K562 (cell line): ENCODE results near the gene DACT1. TPM values are rescaled to one million over a fixed set of nuclear protein-coding genes. Genes with fewer than 3 reads are reported as not detected.
A peak's percentile ranks its signal among the peaks of the same experiment; 100 is the strongest.
"Not testable (repeated sequence)": the region's sequence is repeated elsewhere in the genome, so short reads cannot be mapped to it uniquely, and the experiment has no call there.

Experiments
- ATAC-seq: fragments of 200-7000 bp; cut with Tn5 transposase; 3 replicates; pipeline ENCODE4 v1.9.1; 2020; ENCODE audit warnings: moderate library complexity
- BruUV-seq: library from RNA; stranded (reverse); fragments of 400-500 nt; replicated peaks from 2 replicates; lab custom pipeline; 2021; lab: Mats Ljungman, UMichigan
- CTCF ChIA-PET: fragments of 300-600 bp; formaldehyde crosslinking; extraction: SDS; loops from one replicate; lab custom pipeline; 2021; ENCODE audit warnings: low intra/inter-chr PET ratio; lab: Yijun Ruan, JAX
- POLR2A ChIA-PET: fragments of 300-600, 350-650 bp; sonication (Branson Sonifier 250); formaldehyde crosslinking; extraction: SDS; loops from one replicate; lab custom pipeline; 2021; ENCODE audit warnings: antibody characterized with exemption, inconsistent platforms; lab: Yijun Ruan, JAX
- DNase-seq, 4 experiments: peaks; one replicate each; pipeline versions ENCODE4 v3.0.0 to v3.0.0-alpha.2; 2011 to 2018; ENCODE audit warnings: low spot score in 3 of 4, mixed read lengths in 3 of 4; ENCODE audit errors: extremely low read depth in 1 of 4
- FAIRE-seq: peaks from 2 replicates; lab custom pipeline; 2011; peaks lifted over from hg19 to GRCh38; lab: Jason Lieb, UNC
- H2AFZ ChIP-seq: 2 replicates; pipeline ENCODE4 v1.6.0; 2011; ENCODE audit warnings: low read depth, low read length, control low read depth, inconsistent platforms
- H3K27ac ChIP-seq: fragments of 200-600 bp; 3 replicates; pipeline ENCODE4 v1.8.0; 2011; ENCODE audit warnings: low read depth, mild to moderate bottlenecking, control low read depth, inconsistent platforms, low read length, moderate library complexity, mixed read lengths; ENCODE audit errors: extremely low read depth
- H3K27me3 ChIP-seq, 2 experiments: fragments of 300-600 bp in 1 of 2; 2 replicates in 1 of 2; 3 replicates in 1 of 2; pipeline versions ENCODE4 v1.6.0 to v1.8.0; 2011; ENCODE audit warnings: inconsistent platforms in 2 of 2, low read length in 2 of 2, mild to moderate bottlenecking in 1 of 2, mixed read lengths in 1 of 2, moderate library complexity in 1 of 2; ENCODE audit not compliant: control insufficient read depth in 2 of 2, insufficient read depth in 2 of 2
- H3K36me3 ChIP-seq: fragments of 300-600 bp; 3 replicates; pipeline ENCODE4 v1.8.0; 2011; ENCODE audit warnings: mild to moderate bottlenecking, low read length, inconsistent platforms; ENCODE audit not compliant: control insufficient read depth, insufficient read depth
- H3K4me1 ChIP-seq, 2 experiments: fragments of 200-600 bp in 1 of 2; replicated peaks in 1 of 2; 2 replicates in 1 of 2; 3 replicates in 1 of 2; pipeline versions ENCODE4 v1.5.1 to v1.8.0; 2011; ENCODE audit warnings: inconsistent platforms in 2 of 2, low read length in 2 of 2, mild to moderate bottlenecking in 1 of 2, mixed read lengths in 1 of 2, moderate library complexity in 1 of 2; ENCODE audit not compliant: control insufficient read depth in 2 of 2, insufficient read depth in 2 of 2
- H3K4me2 ChIP-seq: 2 replicates; pipeline ENCODE4 v1.6.1; 2011; ENCODE audit warnings: low read length, control low read depth, inconsistent platforms, mixed read lengths; ENCODE audit not compliant: insufficient read depth
- H3K4me3 ChIP-seq: fragments of 200-600 bp; sonication (generic), shearing (Covaris generic); 2 replicates; pipeline ENCODE4 v1.5.1; 2016; ENCODE audit warnings: control low read depth, inconsistent platforms
- H3K79me2 ChIP-seq: fragments of 200-600 bp; 3 replicates; pipeline ENCODE4 v1.8.0; 2011; ENCODE audit warnings: low read length, inconsistent platforms; ENCODE audit not compliant: control insufficient read depth, insufficient read depth
- H3K9ac ChIP-seq, 2 experiments: 2 replicates each; pipeline versions ENCODE4 v1.6.0 to v1.6.1; 2011; ENCODE audit warnings: low read depth in 2 of 2, low read length in 2 of 2, control low read depth in 1 of 2, inconsistent platforms in 1 of 2, mild to moderate bottlenecking in 1 of 2, mixed read lengths in 1 of 2; ENCODE audit not compliant: insufficient read depth in 1 of 2
- H3K9me1 ChIP-seq: one replicate; pipeline ENCODE4 v1.6.0; 2011; ENCODE audit warnings: inconsistent platforms, mild to moderate bottlenecking, low read length, moderate library complexity; ENCODE audit not compliant: control insufficient read depth, insufficient read depth
- H3K9me3 ChIP-seq: replicated peaks from 2 replicates; pipeline ENCODE4 v1.5.1; 2011; ENCODE audit warnings: low read depth, low read length, inconsistent platforms; ENCODE audit not compliant: control insufficient read depth, insufficient read depth
- H4K20me1 ChIP-seq: replicated peaks from 2 replicates; pipeline ENCODE4 v1.6.1; 2011; ENCODE audit warnings: low read length, inconsistent platforms, mixed read lengths; ENCODE audit not compliant: control insufficient read depth, insufficient read depth
- CUX1 ChIP-seq: fragments of 200-800 bp; sonication (Bioruptor generic); IDR thresholded peaks from 2 replicates; pipeline ENCODE4 v1.6.1; 2016; ENCODE audit warnings: missing genetic modification characterization, missing compliant biosample characterization
- CXXC5 ChIP-seq: fragments of 250-450 bp; sonication (Bioruptor Pico); IDR thresholded peaks from 2 replicates; pipeline ENCODE4 v1.8.0; 2022; ENCODE audit warnings: inconsistent platforms, mild to moderate bottlenecking, moderate library complexity
- EP300 ChIP-seq: IDR thresholded peaks from 2 replicates; pipeline ENCODE4 v1.6.1; 2012; ENCODE audit warnings: low read length, improper control_type of control experiment
- NFIC ChIP-seq: fragments of 450-650 bp; IDR thresholded peaks from 2 replicates; pipeline ENCODE4 v1.6.1; 2017; ENCODE audit warnings: mild to moderate bottlenecking, inconsistent platforms
- WGBS: fragments of 100-300 bp; shearing (Covaris generic); methylation state at CpG from one replicate; pipeline ENCODE4 v1.1.6; 2016; ENCODE audit warnings: low coverage, mixed read lengths; ENCODE audit not compliant: insufficient coverage; ENCODE audit errors: missing lambda C conversion rate; 5-methylcytosine and 5-hydroxymethylcytosine counted together
- in situ Hi-C: fragments of 300-500 bp; cut with MboI; formaldehyde crosslinking; loops from 4 replicates; pipeline ENCODE4 v1.15.0; 2018; ENCODE audit warnings: inconsistent platforms, mixed read lengths
- intact Hi-C: fragments of 100-400 bp; cut with micrococcal nuclease; formaldehyde crosslinking; loops from 2 replicates; pipeline ENCODE4 v1.14.2; 2022
- polyA plus RNA-seq, 8 experiments: library from polyadenylated mRNA; depleted of rRNA in 4 of 8; stranded (reverse) in 5 of 8; unstranded in 3 of 8; fragments of >200 nt; fragmentation: Nextera tagmentation in 2 of 8; fragmentation: Illumina TruSeq in 1 of 8; extraction: Ambion mirVana in 2 of 8; extraction: Trizol in 1 of 8; gene quantifications; 2 replicates each; pipeline versions ENCODE4 v1.2.1 to v1.2.3, GENCODE V29; 2011 to 2014; ENCODE audit warnings: inconsistent platforms in 1 of 8, missing spikeins in 1 of 8
- total RNA-seq, 7 experiments: library from RNA; depleted of rRNA in 6 of 7; stranded (reverse); fragments of >200 nt in 6 of 7; fragmentation: Illumina TruSeq in 2 of 7; extraction: Trizol in 2 of 7; gene quantifications; 2 replicates each; pipeline versions ENCODE4 v1.2.1 to v1.2.3, GENCODE V29; 2011 to 2021; ENCODE audit warnings: low replicate concordance in 1 of 7

Gene DACT1
- total and polyA plus RNA-seq, 9 of the 15 experiments (the other 6 are each of a cell fraction or from before 2014, with no cell fraction given) = 0.07 to 0.30 (median 0.13) TPM

DNA sequence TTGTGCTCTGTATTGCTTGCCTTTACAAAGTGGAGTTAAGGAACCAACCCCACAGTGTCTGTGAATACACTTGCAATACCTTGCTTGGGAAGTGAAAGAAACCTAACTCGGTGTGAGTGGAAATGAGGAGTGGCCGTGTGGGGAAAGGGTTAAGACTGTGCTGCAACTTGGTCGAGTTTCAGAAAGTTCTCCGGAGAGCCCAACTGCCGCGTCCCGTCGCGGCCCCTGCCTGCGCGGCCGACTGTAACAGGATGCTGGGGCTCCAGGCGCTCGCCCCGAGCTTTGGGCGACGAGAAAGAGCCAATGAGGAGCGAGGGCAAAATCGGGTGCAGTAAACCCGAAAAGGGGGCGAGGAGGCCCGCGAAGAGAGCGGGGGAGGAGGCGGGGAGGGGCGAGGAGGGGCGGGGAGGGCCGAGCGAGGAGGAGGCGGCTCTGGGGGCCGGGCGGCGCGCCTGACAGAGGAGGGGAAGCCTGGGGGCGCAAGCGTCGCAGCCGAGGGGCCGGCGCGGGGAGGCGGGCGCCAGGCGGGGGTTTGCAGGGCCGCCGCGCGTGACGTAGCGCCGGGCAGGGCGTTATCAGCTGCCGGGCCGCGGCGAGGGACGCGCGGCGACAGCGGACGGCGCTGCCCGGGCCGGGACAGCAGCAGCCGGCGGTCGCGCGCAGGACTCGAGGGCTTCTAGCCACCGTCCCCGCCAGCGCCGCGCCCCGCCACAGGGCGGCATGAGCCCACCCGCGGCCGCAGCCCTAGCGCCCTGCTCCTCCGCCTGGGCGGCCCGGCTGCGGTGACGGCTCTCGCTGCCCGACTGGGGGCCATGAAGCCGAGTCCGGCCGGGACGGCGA lies at the start of gene DACT1 (continued):
- TF ChIP-seq CUX1 (CRISPR knock-in tag) (no peak), CXXC5 (CRISPR knock-in tag) (peak; percentile 48), EP300 (no peak), NFIC (no peak)

DNA sequence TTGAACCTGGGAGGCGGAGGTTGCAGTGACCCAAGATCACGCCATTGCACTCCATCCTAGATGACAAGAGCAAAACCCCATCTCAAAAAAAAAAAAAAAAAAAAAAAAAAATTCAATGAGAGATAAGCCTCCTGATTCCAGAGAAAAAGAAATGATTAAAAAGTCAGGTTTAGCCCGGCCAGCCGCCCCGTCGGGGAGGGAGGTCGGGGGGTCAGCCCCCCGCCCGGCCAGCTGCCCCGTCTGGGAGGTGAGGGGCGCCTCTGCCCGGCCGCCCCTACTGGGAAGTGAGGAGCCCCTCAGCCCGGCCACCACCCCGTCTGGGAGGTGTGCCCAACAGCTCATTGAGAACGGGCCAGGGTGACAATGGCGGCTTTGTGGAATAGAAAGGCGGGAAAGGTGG lies 49.4 kb upstream of the DACT1 start:
- H3K36me3 ChIP-seq, in situ Hi-C loops, H3K9ac ChIP-seq, H2AFZ ChIP-seq, BruUV-seq, H3K27me3 ChIP-seq, ATAC-seq, DNase-seq, H3K4me3 ChIP-seq, CTCF ChIA-PET, POLR2A ChIA-PET, FAIRE-seq, intact Hi-C loops, H3K9me1 ChIP-seq, H3K27ac ChIP-seq, H3K4me1 ChIP-seq, H3K4me2 ChIP-seq, H4K20me1 ChIP-seq, H3K9me3 ChIP-seq, H3K79me2 ChIP-seq: not testable (repeated sequence)
- no CpG with 5 or more reads among the region's 18 CpGs for WGBS
